Fibroblast of skin of back (primary cell): ENCODE measurements around the gene TXLNB. TPM values are rescaled to one million over a fixed set of nuclear protein-coding genes. Genes with fewer than 3 reads are reported as not detected.

ENCODE experiments used
- DNase-seq: peaks from one replicate; pipeline ENCODE4 v3.0.0-alpha.2; 2013
- polyA plus RNA-seq, 2 experiments: library from polyadenylated mRNA; unstranded; fragments of 120-200 nt; gene quantifications; one replicate each; pipeline ENCODE4 v1.2.1, GENCODE V29; 2013; ENCODE audit not compliant: insufficient read length in 2 of 2

Gene TXLNB
- polyA plus RNA-seq (2013, experiment 1 of 2; ENCODE audit: insufficient read length): 0.22 TPM
- polyA plus RNA-seq (2013, experiment 2 of 2; ENCODE audit: insufficient read length): 0.10 TPM

GRCh38 chr6:139291813-139292619 is at the start of gene TXLNB:
TXLNB (minus strand) TSS chr6:139291998; CDS start chr6:139288899, 3,099 bp downstream.
- peak; percentile 33 for DNase-seq

GRCh38 chr6:139341060-139341459 is 49.3 kb upstream of the TXLNB start:
- no peak for DNase-seq

- DNase-seq: peak; percentile 25
These were observed 47.0 kb upstream of the TXLNB start for GRCh38 chr6:139338795-139339194.

- no peak for DNase-seq
These were observed 46.0 kb upstream of the TXLNB start for GRCh38 chr6:139337830-139338229.

- DNase-seq: no peak
These were observed 45.2 kb upstream of the TXLNB start for GRCh38 chr6:139337001-139337400.

GRCh38 chr6:139336488-139336887 is 44.7 kb upstream of the TXLNB start:
- no peak for DNase-seq

- no peak for DNase-seq
These were observed 43.8 kb upstream of the TXLNB start for GRCh38 chr6:139335447-139336210.

GRCh38 chr6:139334806-139335446 is 43.1 kb upstream of the TXLNB start:
- peak; percentile 90 for DNase-seq

- peak; percentile 41 for DNase-seq
These were observed 39.2 kb upstream of the TXLNB start for GRCh38 chr6:139330826-139331500.

GRCh38 chr6:139330306-139330705 is 38.5 kb upstream of the TXLNB start:
- peak; percentile 15 for DNase-seq

- no peak for DNase-seq
These were observed 37.4 kb upstream of the TXLNB start for GRCh38 chr6:139329224-139329623.

- no peak for DNase-seq
These were observed 35.2 kb upstream of the TXLNB start for GRCh38 chr6:139327038-139327437.

GRCh38 chr6:139325686-139326085 is 33.9 kb upstream of the TXLNB start:
- no peak for DNase-seq

- DNase-seq: no peak
These were observed 33.3 kb upstream of the TXLNB start for GRCh38 chr6:139325125-139325524.

- DNase-seq: no peak
These were observed 32.4 kb upstream of the TXLNB start for GRCh38 chr6:139324301-139324555.

GRCh38 chr6:139323511-139324300 is 31.9 kb upstream of the TXLNB start:
- peak; percentile 42 for DNase-seq

GRCh38 chr6:139320081-139320480 is 28.3 kb upstream of the TXLNB start:
- no peak for DNase-seq

GRCh38 chr6:139316622-139317317 is 25.0 kb upstream of the TXLNB start:
- DNase-seq: no peak

- no peak for DNase-seq
These were observed 22.2 kb upstream of the TXLNB start for GRCh38 chr6:139313784-139314545.

- no peak for DNase-seq
These were observed 21.4 kb upstream of the TXLNB start for GRCh38 chr6:139313229-139313628.

- DNase-seq: no peak
These were observed 20.0 kb upstream of the TXLNB start for GRCh38 chr6:139311831-139312230.
